Activated naive CD8-positive, alpha-beta T cell (primary cell): Measurements from ENCODE around the gene HDC.

Experiments used
- H3K27ac Mint-ChIP-seq: one replicate; pipeline ENCODE4 v1.8.0; 2021; ENCODE audit warnings: mixed read lengths
- H3K27me3 Mint-ChIP-seq: one replicate; pipeline ENCODE4 v1.8.0; 2021; ENCODE audit warnings: mixed read lengths
- H3K36me3 Mint-ChIP-seq: one replicate; pipeline ENCODE4 v1.8.0; 2021; ENCODE audit warnings: mixed read lengths
- H3K4me1 Mint-ChIP-seq: one replicate; pipeline ENCODE4 v1.8.0; 2021; ENCODE audit warnings: low read depth, mixed read lengths
- H3K4me3 Mint-ChIP-seq: one replicate; pipeline ENCODE4 v1.8.0; 2021; ENCODE audit warnings: mild to moderate bottlenecking, mixed read lengths
- H3K9me3 Mint-ChIP-seq: one replicate; pipeline ENCODE4 v1.8.0; 2021; ENCODE audit warnings: low read depth, mixed read lengths

Gene HDC

GRCh38 chr15:50265620-50266019 is at the start of gene HDC:
Gene HDC (minus strand): TSS chr15:50265726. CDS start chr15:50265623, 103 bp downstream.
- Mint-ChIP-seq H3K4me1 (peaks cover 27% of the 10 kb centered on the region), H3K27ac (peak within 1 kb of the TSS; percentile 24), H3K36me3 (peaks cover 4% of the 10 kb centered on the region), H3K27me3 (no peaks in the 10 kb centered on the region), H3K4me3 (no peak within 1 kb of the TSS), H3K9me3 (no peaks in the 10 kb centered on the region)

GRCh38 chr15:50312636-50313035 is 47.1 kb upstream of the HDC start:
- Mint-ChIP-seq H3K9me3 (peaks cover 6% of the 10 kb centered on the region), H3K36me3 (peaks cover 16% of the 10 kb centered on the region), H3K4me1 (peaks cover 2% of the 10 kb centered on the region), H3K27ac (no peak overlapping the region), H3K27me3 (no peaks in the 10 kb centered on the region), H3K4me3 (no peak overlapping the region)

GRCh38 chr15:50307799-50308198 is 42.3 kb upstream of the HDC start:
- Mint-ChIP-seq H3K4me3 (no peak overlapping the region), H3K36me3 (peaks cover 26% of the 10 kb centered on the region), H3K4me1 (no peaks in the 10 kb centered on the region), H3K27me3 (no peaks in the 10 kb centered on the region), H3K27ac (no peak overlapping the region), H3K9me3 (peaks cover 6% of the 10 kb centered on the region)

GRCh38 chr15:50304836-50305235 is 39.3 kb upstream of the HDC start:
- H3K4me1 Mint-ChIP-seq = no peaks in the 10 kb centered on the region
- no peak overlapping the region for H3K4me3 Mint-ChIP-seq
- peaks cover 6% of the 10 kb centered on the region for H3K9me3 Mint-ChIP-seq
- peaks cover 35% of the 10 kb centered on the region for H3K36me3 Mint-ChIP-seq
- no peak overlapping the region for H3K27ac Mint-ChIP-seq
- H3K27me3 Mint-ChIP-seq = no peaks in the 10 kb centered on the region

GRCh38 chr15:50302581-50302980 is 37.1 kb upstream of the HDC start:
- H3K36me3 Mint-ChIP-seq = peaks cover 18% of the 10 kb centered on the region
- H3K4me1 Mint-ChIP-seq = no peaks in the 10 kb centered on the region
- no peak overlapping the region for H3K27ac Mint-ChIP-seq
- no peaks in the 10 kb centered on the region for H3K27me3 Mint-ChIP-seq
- H3K9me3 Mint-ChIP-seq = no peaks in the 10 kb centered on the region
- H3K4me3 Mint-ChIP-seq = no peak overlapping the region

- Mint-ChIP-seq H3K4me3 (no peak overlapping the region), H3K4me1 (no peaks in the 10 kb centered on the region), H3K9me3 (no peaks in the 10 kb centered on the region), H3K27ac (no peak overlapping the region), H3K36me3 (peaks cover 17% of the 10 kb centered on the region), H3K27me3 (no peaks in the 10 kb centered on the region)
These were observed 32.8 kb upstream of the HDC start for GRCh38 chr15:50298340-50298739.

GRCh38 chr15:50295966-50296365 is 30.4 kb upstream of the HDC start:
- H3K27ac Mint-ChIP-seq = no peak overlapping the region
- no peaks in the 10 kb centered on the region for H3K4me1 Mint-ChIP-seq
- H3K36me3 Mint-ChIP-seq = peaks cover 12% of the 10 kb centered on the region
- H3K4me3 Mint-ChIP-seq = no peak overlapping the region
- no peaks in the 10 kb centered on the region for H3K27me3 Mint-ChIP-seq
- H3K9me3 Mint-ChIP-seq = no peaks in the 10 kb centered on the region

GRCh38 chr15:50289749-50290148 is 24.2 kb upstream of the HDC start:
- no peaks in the 10 kb centered on the region for H3K9me3 Mint-ChIP-seq
- no peaks in the 10 kb centered on the region for H3K4me1 Mint-ChIP-seq
- H3K27ac Mint-ChIP-seq = no peak overlapping the region
- no peak overlapping the region for H3K4me3 Mint-ChIP-seq
- no peaks in the 10 kb centered on the region for H3K27me3 Mint-ChIP-seq
- H3K36me3 Mint-ChIP-seq = peaks cover 12% of the 10 kb centered on the region

- H3K27ac Mint-ChIP-seq = no peak overlapping the region
- H3K4me1 Mint-ChIP-seq = no peaks in the 10 kb centered on the region
- no peaks in the 10 kb centered on the region for H3K9me3 Mint-ChIP-seq
- no peak overlapping the region for H3K4me3 Mint-ChIP-seq
- H3K27me3 Mint-ChIP-seq = no peaks in the 10 kb centered on the region
- peaks cover 13% of the 10 kb centered on the region for H3K36me3 Mint-ChIP-seq
These were observed 22.0 kb upstream of the HDC start for GRCh38 chr15:50287324-50288116.

- peaks cover 6% of the 10 kb centered on the region for H3K36me3 Mint-ChIP-seq
- no peak overlapping the region for H3K4me3 Mint-ChIP-seq
- no peaks in the 10 kb centered on the region for H3K4me1 Mint-ChIP-seq
- no peaks in the 10 kb centered on the region for H3K27me3 Mint-ChIP-seq
- H3K9me3 Mint-ChIP-seq = no peaks in the 10 kb centered on the region
- no peak overlapping the region for H3K27ac Mint-ChIP-seq
These were observed 15.9 kb upstream of the HDC start for GRCh38 chr15:50281427-50281826.

GRCh38 chr15:50280271-50280670 is 14.7 kb upstream of the HDC start:
- H3K27me3 Mint-ChIP-seq = no peaks in the 10 kb centered on the region
- no peak overlapping the region for H3K27ac Mint-ChIP-seq
- no peak overlapping the region for H3K4me3 Mint-ChIP-seq
- peaks cover 6% of the 10 kb centered on the region for H3K36me3 Mint-ChIP-seq
- H3K9me3 Mint-ChIP-seq = no peaks in the 10 kb centered on the region
- peaks cover 3% of the 10 kb centered on the region for H3K4me1 Mint-ChIP-seq

- Mint-ChIP-seq H3K4me1 (peaks cover 7% of the 10 kb centered on the region), H3K36me3 (peaks cover 2% of the 10 kb centered on the region), H3K4me3 (no peak overlapping the region), H3K9me3 (no peaks in the 10 kb centered on the region), H3K27ac (no peak overlapping the region), H3K27me3 (no peaks in the 10 kb centered on the region)
These were observed 13.0 kb upstream of the HDC start for GRCh38 chr15:50278496-50278895.

GRCh38 chr15:50277370-50277769 is 11.8 kb upstream of the HDC start:
- H3K4me1 Mint-ChIP-seq = peaks cover 7% of the 10 kb centered on the region
- no peak overlapping the region for H3K27ac Mint-ChIP-seq
- peaks cover 2% of the 10 kb centered on the region for H3K36me3 Mint-ChIP-seq
- no peak overlapping the region for H3K4me3 Mint-ChIP-seq
- H3K27me3 Mint-ChIP-seq = no peaks in the 10 kb centered on the region
- H3K9me3 Mint-ChIP-seq = no peaks in the 10 kb centered on the region

- Mint-ChIP-seq H3K9me3 (no peaks in the 10 kb centered on the region), H3K27ac (peak overlapping the region; percentile 12), H3K4me1 (peaks cover 7% of the 10 kb centered on the region), H3K36me3 (peaks cover 2% of the 10 kb centered on the region), H3K27me3 (no peaks in the 10 kb centered on the region), H3K4me3 (no peak overlapping the region)
These were observed 10.4 kb upstream of the HDC start for GRCh38 chr15:50275908-50276307.

- Mint-ChIP-seq H3K27ac (peak overlapping the region; percentile 58), H3K9me3 (no peaks in the 10 kb centered on the region), H3K4me1 (peaks cover 7% of the 10 kb centered on the region), H3K4me3 (no peak overlapping the region), H3K27me3 (no peaks in the 10 kb centered on the region), H3K36me3 (peaks cover 2% of the 10 kb centered on the region)
These were observed 9.6 kb upstream of the HDC start for GRCh38 chr15:50275091-50275490.

- no peaks in the 10 kb centered on the region for H3K9me3 Mint-ChIP-seq
- no peak overlapping the region for H3K4me3 Mint-ChIP-seq
- peaks cover 11% of the 10 kb centered on the region for H3K4me1 Mint-ChIP-seq
- H3K27ac Mint-ChIP-seq = no peak overlapping the region
- H3K27me3 Mint-ChIP-seq = no peaks in the 10 kb centered on the region
- H3K36me3 Mint-ChIP-seq = peaks cover 4% of the 10 kb centered on the region
These were observed 2.1 kb upstream of the HDC start for GRCh38 chr15:50267577-50267976.
